K562 (cell line): ENCODE measurements around the gene OLFML2B.

Experiments used
- ELF1 ChIP-seq: fragments of 200-800 bp; sonication (Bioruptor generic); IDR thresholded peaks from 2 replicates; pipeline ENCODE4 v1.6.1; 2016; ENCODE audit warnings: missing genetic modification characterization, missing compliant biosample characterization
- EZH2 ChIP-seq: IDR thresholded peaks from 2 replicates; pipeline ENCODE4 v1.6.1; 2012; ENCODE audit warnings: low read depth, mild to moderate bottlenecking, inconsistent platforms, low read length, borderline replicate concordance
- FOS ChIP-seq: IDR thresholded peaks from 3 replicates; pipeline ENCODE4 v1.6.1; 2011; ENCODE audit not compliant: insufficient read length; ENCODE audit errors: extremely low read depth
- SP1 ChIP-seq: sonication (generic); formaldehyde crosslinking; IDR thresholded peaks from 2 replicates; pipeline ENCODE4 v1.8.1; 2022; ENCODE audit warnings: mild to moderate bottlenecking, missing genetic modification reagents
- SREBF2 ChIP-seq: sonication (generic); formaldehyde crosslinking; IDR thresholded peaks from 2 replicates; pipeline ENCODE4 v1.4.0; 2020; ENCODE audit warnings: mild to moderate bottlenecking, missing genetic modification reagents
- TAF15 ChIP-seq: fragments of 200-400 bp; formaldehyde crosslinking; IDR thresholded peaks from 2 replicates; pipeline ENCODE4 v1.6.1; 2017; ENCODE audit warnings: mild to moderate bottlenecking, low read depth, low read length, moderate library complexity
- YY1 ChIP-seq, 3 experiments: IDR thresholded peaks; 2 replicates each; pipeline ENCODE4 v1.6.1; 2011; ENCODE audit warnings: low read length in 2 of 3, mild to moderate bottlenecking in 2 of 3, moderate library complexity in 2 of 3, borderline replicate concordance in 1 of 3, control low read depth in 1 of 3, low read depth in 1 of 3; ENCODE audit not compliant: insufficient read depth in 3 of 3, insufficient replicate concordance in 2 of 3, control insufficient read depth in 1 of 3, insufficient read length in 1 of 3; ENCODE audit errors: extremely low read depth in 1 of 3
- ZNF184 ChIP-seq: sonication (generic); formaldehyde crosslinking; IDR thresholded peaks from 2 replicates; pipeline ENCODE4 v1.5.0; 2020; ENCODE audit warnings: missing genetic modification reagents
- ZNF274 ChIP-seq: IDR thresholded peaks from 2 replicates; pipeline ENCODE4 v1.6.1; 2011; ENCODE audit warnings: low read depth, mild to moderate bottlenecking, low read length, moderate library complexity, borderline replicate concordance
- TF ChIP-seq, protein P1 (sequence below): sonication (generic); formaldehyde crosslinking; IDR thresholded peaks from 2 replicates; pipeline ENCODE4 v1.8.1; 2023; ENCODE audit warnings: mild to moderate bottlenecking, missing genetic modification reagents, moderate library complexity
- TF ChIP-seq, protein P2 (sequence below): IDR thresholded peaks from 3 replicates; pipeline ENCODE4 v1.6.1; 2011; ENCODE audit warnings: borderline replicate concordance, mild to moderate bottlenecking; ENCODE audit not compliant: insufficient read length, insufficient read depth

DNA sequence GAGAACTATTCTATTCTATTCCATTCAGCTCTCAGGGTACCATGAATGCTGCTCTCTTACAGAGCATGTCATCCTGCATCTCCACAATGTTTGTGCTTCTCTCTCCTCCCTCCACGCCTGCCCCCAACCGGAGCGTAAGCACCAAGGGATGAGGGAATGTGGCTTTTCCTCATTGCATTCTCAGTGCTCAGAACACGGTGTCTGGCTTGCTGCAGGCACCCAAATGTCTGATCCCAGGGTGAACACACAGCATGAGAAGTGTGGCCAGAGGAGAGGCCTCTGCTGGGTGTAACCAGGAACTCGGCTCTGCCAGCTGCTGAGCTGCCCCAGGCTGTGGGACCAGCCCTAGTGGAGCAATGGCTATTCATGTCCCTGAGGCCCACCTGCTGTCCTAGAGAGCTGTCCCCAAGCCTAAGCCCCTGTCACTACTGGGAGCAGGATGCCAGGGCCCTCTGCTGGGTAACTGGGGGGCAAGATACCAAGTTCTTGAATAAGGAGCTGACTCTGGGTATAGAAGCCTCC lies 38.3 kb downstream of the OLFML2B start:
- TF ChIP-seq, protein P1, sequence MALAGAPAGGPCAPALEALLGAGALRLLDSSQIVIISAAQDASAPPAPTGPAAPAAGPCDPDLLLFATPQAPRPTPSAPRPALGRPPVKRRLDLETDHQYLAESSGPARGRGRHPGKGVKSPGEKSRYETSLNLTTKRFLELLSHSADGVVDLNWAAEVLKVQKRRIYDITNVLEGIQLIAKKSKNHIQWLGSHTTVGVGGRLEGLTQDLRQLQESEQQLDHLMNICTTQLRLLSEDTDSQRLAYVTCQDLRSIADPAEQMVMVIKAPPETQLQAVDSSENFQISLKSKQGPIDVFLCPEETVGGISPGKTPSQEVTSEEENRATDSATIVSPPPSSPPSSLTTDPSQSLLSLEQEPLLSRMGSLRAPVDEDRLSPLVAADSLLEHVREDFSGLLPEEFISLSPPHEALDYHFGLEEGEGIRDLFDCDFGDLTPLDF (CRISPR knock-in tag) = no peak
- TF ChIP-seq TAF15 (no peak), FOS (no peak), SREBF2 (CRISPR knock-in tag) (no peak), ZNF274 (no peak), YY1 (IDR thresholded peaks at IDR 0.05; ENCODE audit: borderline replicate concordance in 1 of 3, control insufficient read depth in 1 of 3, extremely low read depth in 1 of 3, insufficient read depth in 3 of 3, insufficient read length in 1 of 3, insufficient replicate concordance in 2 of 3, low read depth in 1 of 3, low read length in 2 of 3) (no peak), EZH2 (no peak), ZNF184 (no peak), SP1 (CRISPR knock-in tag) (no peak), ELF1 (tag) (no peak)
- TF ChIP-seq, protein P2, sequence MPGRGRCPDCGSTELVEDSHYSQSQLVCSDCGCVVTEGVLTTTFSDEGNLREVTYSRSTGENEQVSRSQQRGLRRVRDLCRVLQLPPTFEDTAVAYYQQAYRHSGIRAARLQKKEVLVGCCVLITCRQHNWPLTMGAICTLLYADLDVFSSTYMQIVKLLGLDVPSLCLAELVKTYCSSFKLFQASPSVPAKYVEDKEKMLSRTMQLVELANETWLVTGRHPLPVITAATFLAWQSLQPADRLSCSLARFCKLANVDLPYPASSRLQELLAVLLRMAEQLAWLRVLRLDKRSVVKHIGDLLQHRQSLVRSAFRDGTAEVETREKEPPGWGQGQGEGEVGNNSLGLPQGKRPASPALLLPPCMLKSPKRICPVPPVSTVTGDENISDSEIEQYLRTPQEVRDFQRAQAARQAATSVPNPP = no peak
